ENCODE data around the gene ZFYVE28.
A peak's percentile ranks its signal among the peaks of the same experiment; 100 is the strongest.

The ZFYVE28 gene

DNA sequence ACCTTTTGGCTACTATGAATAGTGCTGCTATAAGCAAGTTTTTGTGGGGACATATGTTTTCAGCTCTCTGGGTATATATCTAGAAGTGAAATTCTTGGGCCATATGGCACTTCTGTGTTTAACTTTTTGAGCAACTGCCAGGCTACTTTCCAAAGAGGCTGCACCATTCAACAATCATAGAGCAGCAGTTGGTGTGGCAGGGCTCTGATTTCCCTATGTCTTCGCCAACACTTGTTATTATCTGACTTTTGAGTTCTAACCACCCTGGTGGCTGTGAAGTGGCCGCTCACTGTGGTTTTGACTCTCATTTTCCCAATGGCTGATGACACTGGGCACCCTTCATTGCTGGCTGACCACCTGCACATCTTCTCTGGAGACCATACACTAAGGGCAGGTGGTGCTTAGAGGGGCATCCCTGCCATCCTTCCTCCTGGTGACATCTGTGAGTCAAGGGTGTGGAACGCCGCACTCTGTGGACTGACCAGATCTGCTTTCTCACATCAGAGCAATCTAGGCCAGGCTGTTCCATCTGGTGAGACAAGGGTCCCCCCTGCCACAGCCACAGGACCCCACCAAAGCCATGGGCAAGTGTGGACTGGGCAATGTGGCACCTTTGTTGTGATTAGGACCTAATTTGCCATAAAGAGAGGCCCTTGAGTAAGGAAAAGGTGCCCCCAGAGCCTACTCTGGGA, 49.6 kb downstream of the ZFYVE28 start:
- DNase-seq (ENCODE audit: low read depth in 2 of 2) = no peak

DNA sequence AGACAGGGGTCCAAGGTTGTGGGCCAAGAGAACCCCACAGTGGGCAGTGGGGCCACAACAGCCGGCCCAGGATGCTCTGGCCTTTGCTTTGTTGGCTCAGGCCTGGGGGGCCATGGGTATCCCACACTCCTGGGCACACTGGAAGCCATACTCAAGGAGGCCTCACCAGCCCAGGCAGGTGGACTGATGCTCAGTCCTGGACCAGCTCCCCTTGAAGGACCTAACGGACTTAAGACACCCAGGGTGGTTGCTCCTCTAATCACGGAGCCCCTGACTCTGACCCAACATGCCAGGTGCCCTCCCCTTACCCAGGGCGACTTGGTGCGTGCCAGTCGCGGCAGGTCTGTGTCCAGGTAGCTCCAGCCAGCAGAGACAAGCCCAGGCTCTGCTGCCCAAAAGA, 50.8 kb downstream of the ZFYVE28 start:
- DNase-seq (ENCODE audit: low read depth in 2 of 2) = no peak

DNA sequence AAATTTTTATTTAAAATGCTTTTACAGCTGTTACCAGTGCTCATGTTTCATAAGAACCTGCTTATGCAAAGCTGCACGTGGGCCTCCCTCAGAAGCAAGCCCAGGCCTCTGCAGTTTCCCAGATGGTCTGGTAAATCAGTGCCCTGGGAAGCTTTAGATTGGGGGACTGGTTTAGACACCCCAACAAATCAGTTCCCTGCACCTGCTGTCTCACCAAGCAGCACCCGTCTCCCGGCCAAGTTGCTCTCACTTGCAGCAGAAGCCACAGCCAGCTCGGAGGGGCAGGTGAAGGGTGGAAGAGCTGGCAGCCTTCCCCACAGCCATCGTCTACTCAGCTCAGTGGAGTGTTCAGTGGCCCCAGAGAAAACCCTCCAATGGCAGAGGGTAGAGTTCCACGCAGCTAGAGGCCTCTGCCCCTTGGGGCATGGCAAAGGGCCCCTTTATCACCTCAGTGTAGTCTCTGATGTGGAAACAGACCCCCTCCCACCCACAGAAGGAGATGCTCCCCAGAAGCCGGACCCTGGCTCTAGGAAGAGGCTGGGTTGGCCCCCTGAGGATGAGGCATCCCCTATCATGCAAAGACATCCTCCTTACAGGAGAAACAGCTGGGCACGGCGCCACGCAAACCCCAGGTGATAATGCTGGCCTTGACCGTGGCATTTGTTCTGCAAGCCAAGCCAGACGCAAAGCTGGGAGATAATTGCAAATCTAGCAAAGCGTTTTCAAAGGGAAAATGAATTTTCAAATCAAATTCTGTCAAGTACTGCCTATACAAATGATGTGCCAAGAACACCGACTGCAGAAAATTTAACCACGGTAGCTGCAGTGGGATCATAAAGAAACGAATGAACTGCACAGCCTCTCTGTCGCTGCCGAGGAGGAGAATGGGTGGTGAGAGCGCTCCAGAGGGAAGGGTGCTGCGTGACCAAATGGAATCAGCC, 51.9 kb downstream of the ZFYVE28 start:
- DNase-seq (ENCODE audit: low read depth in 2 of 2) = no peak

DNA sequence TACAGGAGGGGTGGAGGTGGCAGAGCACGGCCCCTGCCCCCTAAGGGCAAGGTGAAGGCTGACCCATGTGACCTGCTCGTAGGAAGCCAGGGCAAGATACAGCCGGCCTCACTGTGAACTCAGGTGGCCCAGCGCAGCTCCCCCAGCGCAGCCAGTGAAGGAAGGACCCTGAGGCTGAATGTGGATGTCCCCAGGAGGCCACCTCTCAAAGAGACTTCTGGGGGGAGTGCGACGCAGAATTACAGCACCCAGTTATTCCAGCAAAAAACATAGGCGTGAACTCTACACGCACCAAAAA, 52.6 kb downstream of the ZFYVE28 start:
- no peak for DNase-seq (ENCODE audit: low read depth in 2 of 2)

DNA sequence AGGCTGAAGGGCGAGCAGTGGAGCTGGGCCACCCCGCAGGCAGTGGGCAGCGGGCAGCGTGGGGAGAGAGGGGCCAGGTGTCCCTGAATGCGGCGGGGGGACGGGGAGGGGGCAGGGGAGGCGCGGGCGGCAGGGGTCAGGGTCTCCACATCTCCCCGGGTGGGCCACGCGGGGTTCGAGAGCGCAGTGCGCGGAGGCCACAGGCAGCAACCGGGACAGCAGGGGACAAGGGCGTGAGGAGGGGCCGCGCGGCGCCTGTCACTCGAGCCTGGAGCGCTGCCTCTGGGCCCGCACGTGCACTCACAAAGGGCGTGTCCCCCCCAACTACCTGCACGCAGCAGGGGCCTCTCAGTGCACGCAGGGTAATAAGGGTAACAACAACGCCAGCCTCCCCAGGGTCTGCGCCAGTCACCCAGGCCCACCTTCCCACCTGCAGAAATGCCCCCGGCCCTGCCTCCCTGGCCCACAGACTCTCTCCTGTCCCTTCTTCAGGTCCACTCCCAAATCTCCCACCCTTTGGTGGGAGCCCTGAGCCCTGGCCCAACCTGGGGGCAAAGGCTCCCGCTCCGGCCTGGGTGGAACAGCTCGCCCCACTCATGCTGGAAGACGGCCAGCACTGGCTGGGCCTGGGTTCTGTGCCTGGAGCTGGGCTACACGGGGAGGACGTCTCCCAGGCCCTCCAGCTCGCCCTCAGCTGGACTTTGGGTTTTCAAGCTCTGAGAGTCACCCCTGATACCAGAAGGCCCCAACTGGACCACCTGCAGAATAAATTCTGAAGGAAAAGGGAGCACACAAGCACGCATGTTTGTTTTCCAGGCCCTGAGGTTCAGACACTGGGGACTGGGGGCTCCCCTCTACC, 53.2 kb downstream of the ZFYVE28 start:
- no peak for DNase-seq (ENCODE audit: low read depth in 2 of 2)

DNA sequence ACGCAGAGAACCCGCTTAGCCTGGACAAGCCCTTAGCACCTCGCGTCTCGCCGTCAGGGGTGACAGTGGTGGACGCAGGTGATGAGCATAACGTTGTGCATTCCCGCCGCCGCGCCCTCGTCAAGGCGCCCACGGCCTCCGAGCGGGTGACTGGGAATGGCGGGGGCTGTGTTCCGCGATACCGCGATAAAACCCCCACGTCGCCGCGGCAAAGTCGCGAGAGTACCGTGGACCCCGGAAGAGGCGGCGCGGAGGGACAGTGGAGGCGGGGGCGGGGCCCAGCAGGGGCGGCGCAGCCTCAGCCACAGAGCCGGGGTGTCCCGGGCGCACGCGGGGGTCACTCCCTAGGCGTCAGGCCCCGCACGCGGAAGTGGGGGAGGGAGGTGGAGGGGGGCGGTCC, 53.8 kb downstream of the ZFYVE28 start:
- DNase-seq (ENCODE audit: low read depth in 2 of 2) = peak; percentile 44 to 62

DNA sequence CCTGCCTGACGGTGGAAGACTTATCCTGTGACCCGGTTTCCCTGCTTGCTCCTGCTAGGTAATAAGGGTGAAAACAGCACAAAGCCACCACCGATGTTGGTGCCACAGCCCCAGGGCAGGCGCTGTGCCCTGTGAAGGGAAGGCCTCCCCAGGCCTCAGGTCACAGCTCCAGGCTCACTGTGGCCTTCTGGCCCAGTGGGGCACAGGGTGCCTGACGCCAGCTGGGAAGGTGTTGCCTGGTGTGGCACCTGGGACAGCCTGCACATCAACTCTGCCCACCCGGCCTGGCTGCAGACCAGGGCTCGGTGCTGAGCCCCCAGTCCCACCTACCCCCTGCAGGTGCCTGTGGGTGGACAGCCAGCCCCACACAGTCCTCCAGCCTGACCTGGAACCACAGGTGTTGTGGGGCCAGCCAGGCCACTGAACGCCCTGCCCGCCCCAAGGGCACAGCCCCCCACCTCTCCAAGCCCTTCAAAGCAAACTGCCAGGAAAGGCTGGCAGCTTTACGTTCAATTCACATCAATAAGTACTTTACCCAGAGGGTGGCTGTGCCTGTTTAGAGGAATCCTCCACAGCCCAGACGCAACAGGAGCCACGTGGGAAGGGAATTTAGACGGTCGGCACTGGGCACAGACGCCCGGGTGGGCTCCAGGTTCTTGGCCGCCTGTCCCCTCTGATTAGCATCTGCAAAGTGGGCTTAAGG, 54.3 kb downstream of the ZFYVE28 start:
- DNase-seq (ENCODE audit: low read depth in 2 of 2) = no peak

DNA sequence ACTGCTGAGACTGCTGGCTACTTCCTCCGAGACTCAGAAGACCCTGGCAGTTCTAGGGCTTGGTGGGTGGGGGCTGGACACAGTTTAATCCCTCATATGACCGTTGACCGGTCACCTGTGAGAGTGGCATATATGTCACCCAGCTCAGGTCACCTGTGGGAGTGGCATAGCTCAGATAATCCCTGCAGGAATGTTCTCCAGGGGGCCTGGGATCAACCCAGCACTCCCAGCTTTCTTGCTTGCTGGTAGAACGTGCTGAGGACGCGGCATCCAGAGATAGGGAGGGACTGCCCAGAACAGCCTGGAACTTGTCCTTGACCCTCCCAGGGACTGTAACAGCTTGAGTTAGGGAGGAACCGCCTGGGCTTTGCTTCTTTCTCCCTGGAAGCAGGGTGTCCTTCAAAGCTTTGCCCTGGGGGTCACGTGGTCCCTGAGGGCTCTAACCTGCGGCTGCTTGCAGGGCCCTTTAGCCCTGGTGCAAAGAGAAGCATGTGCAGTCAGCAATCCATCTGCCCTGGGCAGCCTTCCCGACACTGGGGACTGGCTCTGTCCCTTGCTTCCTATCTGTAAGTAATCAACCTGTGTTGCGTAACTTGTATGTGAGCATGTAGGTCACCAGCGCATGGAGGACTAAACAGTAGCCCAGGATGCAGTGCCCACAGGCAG, 55.3 kb downstream of the ZFYVE28 start:
- DNase-seq (ENCODE audit: low read depth in 2 of 2) = no peak

DNA sequence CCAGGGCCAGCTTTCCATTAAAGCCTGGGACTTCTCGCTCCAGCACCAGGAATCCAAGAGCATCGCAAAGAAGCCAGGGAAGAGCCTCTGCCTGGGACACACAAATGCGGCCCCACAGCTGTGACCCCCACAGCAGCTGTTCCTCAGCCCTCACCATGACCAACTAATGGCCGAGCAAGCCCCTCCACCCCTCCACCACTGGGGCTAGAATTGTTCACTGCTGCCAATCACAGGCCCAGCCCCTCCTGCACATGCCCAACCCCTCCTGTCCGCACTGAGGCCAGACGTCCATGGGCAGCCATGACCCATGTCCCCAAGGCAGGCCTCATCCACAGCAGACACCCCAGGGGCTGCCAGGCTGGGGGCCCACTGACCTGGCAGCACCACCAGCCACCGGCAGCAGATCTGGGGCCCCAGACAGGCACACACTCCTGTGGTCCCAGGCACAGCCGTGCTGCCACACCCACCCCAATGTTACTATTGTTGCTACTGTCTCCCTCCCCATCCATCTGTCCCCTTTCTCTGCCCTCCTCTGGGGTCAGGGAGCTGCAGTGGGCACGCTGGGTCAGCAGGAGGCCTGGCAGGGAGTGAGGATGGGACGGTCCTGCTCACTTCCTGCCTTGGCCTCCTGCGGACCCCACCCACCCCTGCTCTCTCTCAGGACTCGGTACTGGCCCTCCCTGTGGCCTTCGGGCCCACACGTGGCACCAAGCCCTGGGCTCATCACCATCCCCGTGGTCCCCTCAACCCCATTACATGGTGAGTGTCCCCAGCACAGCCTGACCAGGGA, 56.0 kb downstream of the ZFYVE28 start:
- DNase-seq (ENCODE audit: low read depth in 2 of 2) = no peak

DNA sequence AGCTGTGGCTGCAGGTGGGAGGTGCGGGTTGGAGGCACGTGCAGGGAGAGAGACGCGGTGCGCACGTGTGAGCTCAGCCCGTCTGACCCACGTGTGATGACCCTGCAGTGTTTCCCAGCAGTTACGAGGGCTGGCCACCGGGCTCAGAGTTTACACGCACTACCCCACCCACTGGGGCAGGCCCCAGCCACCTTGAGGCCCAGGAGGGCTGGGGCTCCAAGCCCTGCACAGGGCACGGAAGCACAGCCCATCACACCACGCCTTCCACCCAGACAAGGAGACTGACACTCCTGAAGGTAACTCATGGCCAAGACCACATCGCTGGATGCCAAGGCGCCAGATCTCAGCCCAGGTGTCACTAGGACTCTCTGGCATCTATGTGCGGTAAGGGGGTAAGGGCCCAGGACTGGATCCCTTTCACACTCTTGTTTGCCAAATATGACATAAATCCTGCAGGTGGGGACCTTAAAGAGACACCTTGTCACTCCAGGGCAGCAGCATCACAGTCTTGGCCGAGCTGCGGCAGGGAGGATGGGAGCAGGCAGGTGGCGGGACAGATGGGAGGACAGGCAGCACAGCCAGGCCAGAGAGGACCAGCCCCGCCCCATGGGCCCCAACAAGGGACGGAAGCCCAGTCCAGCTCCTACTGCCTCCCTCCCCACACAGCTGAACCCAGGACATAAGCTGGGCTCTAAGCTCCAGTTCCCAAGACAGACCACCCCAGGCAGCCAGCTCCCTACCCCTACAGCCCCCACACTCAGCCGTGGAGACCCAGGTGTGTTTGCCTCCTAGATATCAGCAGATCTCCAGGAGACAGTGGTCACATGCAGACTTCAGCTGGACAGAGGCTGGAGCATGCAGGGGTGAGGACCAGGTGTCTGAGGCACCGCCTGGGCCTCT, 56.8 kb downstream of the ZFYVE28 start:
- no peak for DNase-seq (ENCODE audit: low read depth in 2 of 2)

DNA sequence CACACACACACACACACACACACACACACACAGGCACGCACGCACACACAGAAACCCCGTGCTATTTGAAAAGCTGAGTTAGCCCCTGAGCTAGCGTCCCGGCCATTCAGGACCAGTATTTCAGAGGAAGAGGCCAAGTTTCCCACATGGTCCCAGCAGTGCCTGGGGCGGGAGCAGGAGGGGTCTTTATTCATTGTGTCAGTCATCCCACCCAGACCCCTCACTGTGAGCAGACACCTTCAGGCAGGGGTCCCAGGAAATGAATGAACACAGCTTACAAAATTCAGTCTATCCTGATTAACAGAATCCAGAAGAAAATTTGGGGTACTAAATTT, 58.1 kb downstream of the ZFYVE28 start:
- DNase-seq (ENCODE audit: low read depth in 2 of 2) = no peak

DNA sequence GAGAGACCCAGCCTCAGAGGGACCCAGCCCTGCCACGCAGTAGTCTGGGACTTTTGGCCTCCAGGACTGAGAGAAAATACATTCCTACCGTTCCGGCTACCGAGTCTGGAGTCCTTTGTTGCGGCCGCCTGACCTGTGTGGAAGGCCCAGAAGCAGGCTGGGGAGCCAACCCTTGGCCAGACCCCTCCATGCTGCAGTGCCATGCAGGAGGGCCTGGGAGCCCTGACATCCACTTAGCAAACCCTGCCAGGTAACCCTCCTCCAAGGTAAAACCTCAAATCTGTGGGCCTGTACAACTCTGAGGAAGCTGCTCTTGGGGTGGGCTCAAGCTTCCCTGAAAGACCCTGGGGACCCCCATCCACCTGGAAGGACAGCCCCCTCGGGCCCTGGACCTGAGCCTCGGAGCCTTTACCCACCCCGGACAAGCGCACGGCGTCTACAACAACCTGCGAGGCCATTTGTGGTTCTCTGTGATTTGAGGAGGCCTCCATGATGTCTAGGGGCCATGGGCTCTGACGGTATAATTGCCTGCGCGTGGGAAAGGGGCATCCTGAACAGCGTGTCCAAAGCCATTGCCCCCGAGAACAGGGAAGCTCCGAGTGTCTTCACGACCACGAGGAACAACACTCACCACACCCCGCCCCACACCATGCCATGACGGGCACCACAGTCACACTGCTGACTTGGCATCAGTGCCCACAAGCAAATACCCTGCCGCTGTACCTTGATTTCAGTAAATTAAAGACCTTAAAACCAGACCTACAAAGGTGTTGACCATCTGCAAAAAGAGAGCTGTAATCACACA, 58.7 kb downstream of the ZFYVE28 start:
- no peak for DNase-seq (ENCODE audit: low read depth in 2 of 2)

DNA sequence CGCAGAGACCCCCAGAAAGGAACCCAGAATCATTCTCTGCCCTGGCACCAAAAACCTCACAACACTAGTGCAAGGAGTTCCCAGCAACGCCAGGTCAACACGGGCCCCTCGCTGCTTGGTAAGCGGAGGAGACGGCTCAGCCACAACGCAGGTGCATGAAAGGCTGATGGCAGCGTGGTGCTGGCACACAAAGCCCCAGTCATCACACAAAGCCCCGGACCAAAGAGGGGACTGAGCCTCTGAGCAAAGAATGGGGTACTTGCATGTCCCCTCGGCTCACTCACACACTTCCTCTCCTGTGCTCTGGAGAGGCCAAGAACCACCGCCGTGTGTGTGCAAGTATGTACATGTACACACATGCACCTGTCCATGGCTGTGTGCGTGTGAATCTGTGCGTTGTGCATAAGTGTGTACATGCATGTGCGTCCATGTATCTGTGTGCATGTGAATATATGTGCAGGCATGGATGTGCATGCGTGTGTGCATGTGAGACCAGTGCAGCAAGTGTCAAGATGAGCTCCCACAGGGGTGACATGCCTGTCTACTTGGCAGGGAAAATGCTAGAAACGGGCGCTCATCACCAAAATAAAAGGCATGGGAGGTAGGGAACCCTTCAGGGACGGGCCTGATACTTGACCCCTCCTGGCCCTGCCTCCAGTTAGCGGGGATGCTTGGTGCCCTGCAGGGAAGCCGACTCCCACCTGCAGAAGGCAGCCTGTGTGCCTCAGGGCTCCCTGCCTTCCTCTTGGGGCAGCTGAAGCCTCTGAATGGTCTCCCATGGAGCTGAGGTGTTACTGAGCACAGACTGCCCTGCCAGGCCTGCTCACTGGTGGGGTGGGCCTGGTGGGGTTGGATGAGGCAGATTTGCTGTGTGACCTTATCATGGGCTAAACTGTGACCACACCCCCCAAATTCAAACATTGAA, 60.4 kb downstream of the ZFYVE28 start:
- no peak for DNase-seq (ENCODE audit: low read depth in 2 of 2)

DNA sequence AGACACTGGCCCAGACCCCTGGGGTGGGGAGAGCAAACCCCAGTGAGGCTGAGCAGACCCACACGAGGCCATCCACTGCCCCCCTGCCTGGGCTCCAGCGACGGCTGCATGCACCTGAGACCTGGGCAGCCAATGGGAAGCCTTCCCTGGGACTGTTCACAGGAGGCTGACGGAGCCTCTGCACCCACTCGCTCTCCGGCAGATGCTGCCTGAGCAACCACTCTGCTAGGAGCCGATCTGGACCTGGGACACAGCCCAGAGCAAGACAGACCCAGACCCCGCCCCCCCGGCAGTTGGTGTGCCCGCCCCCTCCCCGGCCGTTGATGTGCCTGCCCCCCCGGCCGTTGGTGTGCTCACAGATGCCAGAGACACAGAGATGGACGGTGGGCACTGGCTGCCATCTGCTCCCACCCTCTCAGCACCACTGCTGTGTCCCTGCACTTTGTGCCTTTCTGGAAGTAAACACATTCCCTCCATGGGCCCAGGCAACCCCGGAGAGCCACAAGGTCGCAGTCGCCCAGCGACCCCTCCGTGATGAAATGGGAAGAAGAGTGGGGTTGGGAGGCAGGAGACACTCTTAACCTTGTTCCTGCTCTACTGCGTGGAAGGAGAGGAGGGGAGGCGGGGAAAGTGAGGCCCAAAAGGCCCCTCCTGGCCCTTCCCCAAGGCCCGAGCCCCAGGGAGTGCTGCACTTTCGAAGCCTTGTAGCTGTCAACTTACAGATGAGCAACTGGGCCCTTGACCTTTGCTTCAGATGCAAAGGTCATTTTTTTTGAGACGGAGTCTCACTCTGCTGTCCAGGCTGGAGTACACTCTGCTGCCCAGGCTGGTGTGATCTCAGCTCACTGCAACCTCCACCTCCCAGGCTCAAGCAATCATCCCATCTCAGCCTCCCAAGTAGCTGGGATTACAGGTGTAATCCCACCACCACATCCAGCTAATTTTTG, 62.0 kb downstream of the ZFYVE28 start:
- DNase-seq (ENCODE audit: low read depth in 2 of 2) = no peak

DNA sequence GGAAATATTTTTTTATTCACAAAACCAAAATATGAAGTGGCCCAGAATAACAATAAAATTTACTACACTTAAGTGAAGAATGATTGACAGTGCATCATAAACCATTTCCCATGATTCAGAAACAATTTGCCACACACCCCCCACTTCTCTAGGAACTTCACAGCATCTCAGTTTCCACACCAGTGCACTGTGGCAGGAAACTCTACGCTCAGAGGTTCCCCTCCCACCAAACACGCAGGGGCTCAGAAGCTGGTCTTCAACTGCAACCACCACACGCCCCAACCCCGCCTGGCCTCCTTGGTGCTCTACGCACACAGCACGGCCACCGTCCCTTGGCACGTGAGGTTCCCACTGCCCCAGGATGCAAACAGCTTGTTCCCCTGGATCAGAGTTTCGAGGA, 63.7 kb downstream of the ZFYVE28 start:
- no peak for DNase-seq (ENCODE audit: low read depth in 2 of 2)

DNA sequence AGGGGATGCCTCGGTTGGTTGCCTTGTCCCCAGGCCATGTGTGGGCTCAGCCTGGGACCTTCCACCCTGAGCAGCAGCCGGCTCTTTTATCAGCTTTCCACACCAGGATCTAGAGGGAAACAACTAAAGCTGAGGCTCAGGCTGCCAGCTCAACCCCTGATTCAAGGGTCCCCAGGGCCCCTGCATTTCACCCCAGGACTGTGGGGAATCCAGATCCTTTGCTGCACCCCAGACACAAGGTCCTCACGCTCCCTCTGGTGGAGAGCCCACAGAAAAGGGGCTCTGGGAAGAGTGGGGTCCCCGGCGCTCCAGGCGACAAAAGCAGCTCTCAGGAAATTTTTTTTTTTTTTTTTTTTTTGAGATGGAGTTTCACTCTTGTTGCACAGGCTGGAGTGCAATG, 64.3 kb downstream of the ZFYVE28 start:
- no peak for DNase-seq (ENCODE audit: low read depth in 2 of 2)

Measured in stimulated activated CD4-positive, alpha-beta T cell treated with anti-CD3 and anti-CD28 coated beads, Interleukin-4, amount 100 ng/mL, for 48 hours (primary cell).